ENCODE measurements around the gene SERPINE1.
A peak's percentile ranks its signal among the peaks of the same experiment; 100 is the strongest.

Gene SERPINE1

DNA sequence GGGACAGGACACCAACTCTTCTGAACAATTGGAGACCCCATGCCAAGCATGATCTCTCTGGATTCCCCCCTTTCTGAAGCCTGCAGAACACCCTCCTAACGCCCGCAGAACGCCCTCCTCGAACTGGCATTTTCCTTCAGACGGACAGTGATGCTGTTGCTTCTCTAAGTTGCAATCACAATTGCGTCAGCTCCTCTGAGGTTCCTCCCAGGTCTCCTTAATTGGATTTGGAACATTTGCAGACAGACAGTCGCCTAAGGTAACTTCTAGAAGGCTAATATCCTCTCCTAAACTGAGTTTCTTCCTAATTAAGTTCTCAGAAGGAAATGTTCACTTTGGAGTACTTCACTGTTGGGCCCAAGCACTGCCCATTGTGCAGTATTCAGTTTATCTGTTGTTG is 20.5 kb upstream of the SERPINE1 start:
- ATAC-seq (ENCODE audit: low read depth) (no peak), DNase-seq (ENCODE audit: low spot score) (no peak)
- Histone ChIP-seq H3K9me3 (ENCODE audit: severe bottlenecking) (no peaks in the 10 kb centered on the region), H3K27ac (ENCODE audit: poor library complexity, severe bottlenecking) (no peak overlapping the region), H3K36me3 (ENCODE audit: low read depth) (no peaks in the 10 kb centered on the region), H3K27me3 (ENCODE audit: insufficient read depth, poor library complexity, severe bottlenecking) (no peaks in the 10 kb centered on the region), H3K4me1 (ENCODE audit: insufficient read depth, poor library complexity, severe bottlenecking) (peaks cover 21% of the 10 kb centered on the region), H3K4me3 (ENCODE audit: severe bottlenecking) (no peak overlapping the region)
- TF ChIP-seq, protein P1, sequence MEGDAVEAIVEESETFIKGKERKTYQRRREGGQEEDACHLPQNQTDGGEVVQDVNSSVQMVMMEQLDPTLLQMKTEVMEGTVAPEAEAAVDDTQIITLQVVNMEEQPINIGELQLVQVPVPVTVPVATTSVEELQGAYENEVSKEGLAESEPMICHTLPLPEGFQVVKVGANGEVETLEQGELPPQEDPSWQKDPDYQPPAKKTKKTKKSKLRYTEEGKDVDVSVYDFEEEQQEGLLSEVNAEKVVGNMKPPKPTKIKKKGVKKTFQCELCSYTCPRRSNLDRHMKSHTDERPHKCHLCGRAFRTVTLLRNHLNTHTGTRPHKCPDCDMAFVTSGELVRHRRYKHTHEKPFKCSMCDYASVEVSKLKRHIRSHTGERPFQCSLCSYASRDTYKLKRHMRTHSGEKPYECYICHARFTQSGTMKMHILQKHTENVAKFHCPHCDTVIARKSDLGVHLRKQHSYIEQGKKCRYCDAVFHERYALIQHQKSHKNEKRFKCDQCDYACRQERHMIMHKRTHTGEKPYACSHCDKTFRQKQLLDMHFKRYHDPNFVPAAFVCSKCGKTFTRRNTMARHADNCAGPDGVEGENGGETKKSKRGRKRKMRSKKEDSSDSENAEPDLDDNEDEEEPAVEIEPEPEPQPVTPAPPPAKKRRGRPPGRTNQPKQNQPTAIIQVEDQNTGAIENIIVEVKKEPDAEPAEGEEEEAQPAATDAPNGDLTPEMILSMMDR (IDR thresholded peaks at IDR 0.05; ENCODE audit: poor library complexity, severe bottlenecking), result no peak

DNA sequence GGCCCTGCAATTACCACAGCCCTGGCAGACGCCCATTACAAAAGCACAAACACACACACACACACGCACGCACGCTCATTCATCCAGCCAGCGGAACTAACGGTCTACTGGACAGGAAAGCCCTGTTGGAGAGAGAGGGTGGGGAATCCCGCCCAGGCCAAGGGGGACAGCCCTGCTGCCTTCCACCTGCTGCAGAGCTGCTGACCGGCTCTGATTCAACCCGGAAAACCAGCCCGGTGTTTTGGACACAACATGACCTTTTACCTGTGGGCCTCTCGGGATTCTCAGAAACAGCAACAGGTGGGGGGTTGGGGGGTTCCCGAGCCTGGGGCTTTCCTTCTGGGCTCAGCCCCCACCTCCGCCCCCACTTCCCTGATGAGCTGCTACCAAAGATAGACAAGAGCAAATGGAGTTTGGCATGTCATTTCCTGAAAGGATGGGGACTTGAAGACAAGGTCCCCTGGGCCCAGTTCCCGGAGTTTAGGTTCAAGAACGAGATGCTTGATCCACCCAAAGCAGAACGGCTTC is 18.5 kb upstream of the SERPINE1 start:
- Histone ChIP-seq H3K4me1 (ENCODE audit: insufficient read depth, poor library complexity, severe bottlenecking) (peaks cover 20% of the 10 kb centered on the region), H3K27ac (ENCODE audit: poor library complexity, severe bottlenecking) (peak overlapping the region; percentile 85), H3K9me3 (ENCODE audit: severe bottlenecking) (no peaks in the 10 kb centered on the region), H3K36me3 (ENCODE audit: low read depth) (no peaks in the 10 kb centered on the region), H3K4me3 (ENCODE audit: severe bottlenecking) (no peak overlapping the region), H3K27me3 (ENCODE audit: insufficient read depth, poor library complexity, severe bottlenecking) (no peaks in the 10 kb centered on the region)
- TF ChIP-seq, protein P1 (IDR thresholded peaks at IDR 0.05; ENCODE audit: poor library complexity, severe bottlenecking), result no peak
- ATAC-seq (ENCODE audit: low read depth) (no peak), DNase-seq (ENCODE audit: low spot score) (no peak)

DNA sequence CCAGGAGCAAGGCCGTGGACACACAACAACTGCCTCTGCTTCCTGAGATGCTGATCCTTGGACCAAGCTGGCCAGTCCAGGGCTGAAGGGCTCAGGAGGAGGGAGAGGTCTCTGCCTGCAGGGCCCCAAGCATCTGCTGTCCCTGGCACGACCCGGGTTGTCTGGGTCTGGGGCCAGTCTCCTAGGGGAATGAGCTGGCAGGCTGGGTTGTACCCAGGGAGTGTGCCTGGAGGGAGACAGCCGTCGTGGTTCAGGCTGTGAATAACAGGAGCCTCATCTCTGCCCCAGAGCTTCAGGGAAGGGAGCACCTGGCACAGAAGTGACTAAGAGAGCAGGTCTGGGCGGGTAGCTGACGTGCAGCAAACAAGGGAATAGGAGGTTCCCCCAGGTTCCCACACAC is 17.9 kb upstream of the SERPINE1 start:
- H3K27ac ChIP-seq (ENCODE audit: poor library complexity, severe bottlenecking), result peak overlapping the region; percentile 85
- DNase-seq (ENCODE audit: low spot score) (peak; percentile 93), ATAC-seq (ENCODE audit: low read depth) (peak; percentile 99)
- H3K36me3 ChIP-seq (ENCODE audit: low read depth), result no peaks in the 10 kb centered on the region
- no peak overlapping the region for H3K4me3 ChIP-seq (ENCODE audit: severe bottlenecking)
- H3K9me3 ChIP-seq (ENCODE audit: severe bottlenecking), result no peaks in the 10 kb centered on the region
- H3K4me1 ChIP-seq (ENCODE audit: insufficient read depth, poor library complexity, severe bottlenecking), result peaks cover 15% of the 10 kb centered on the region
- TF ChIP-seq, protein P1 (IDR thresholded peaks at IDR 0.05; ENCODE audit: poor library complexity, severe bottlenecking), result no peak
- H3K27me3 ChIP-seq (ENCODE audit: insufficient read depth, poor library complexity, severe bottlenecking), result no peaks in the 10 kb centered on the region

DNA sequence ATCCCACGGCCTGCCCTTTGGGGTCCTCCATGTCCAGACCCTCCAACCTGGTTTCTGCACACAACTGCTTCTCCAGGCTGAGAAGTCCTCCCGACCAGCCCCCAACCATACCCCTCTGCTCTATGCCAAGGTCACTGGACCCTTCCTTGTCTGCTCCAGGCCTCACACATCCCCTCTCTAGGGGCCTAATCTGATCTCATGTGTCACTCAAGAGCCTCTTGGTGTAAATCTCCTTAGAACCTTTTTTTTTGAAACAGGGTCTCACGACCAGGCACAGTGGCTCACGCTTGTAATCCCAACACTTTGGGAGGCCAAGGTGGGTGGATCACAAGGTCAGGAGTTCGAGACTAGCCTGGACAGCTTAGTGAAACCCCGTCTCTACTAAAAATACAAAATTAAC is 17.5 kb upstream of the SERPINE1 start:
- peaks cover 15% of the 10 kb centered on the region for H3K4me1 ChIP-seq (ENCODE audit: insufficient read depth, poor library complexity, severe bottlenecking)

DNA sequence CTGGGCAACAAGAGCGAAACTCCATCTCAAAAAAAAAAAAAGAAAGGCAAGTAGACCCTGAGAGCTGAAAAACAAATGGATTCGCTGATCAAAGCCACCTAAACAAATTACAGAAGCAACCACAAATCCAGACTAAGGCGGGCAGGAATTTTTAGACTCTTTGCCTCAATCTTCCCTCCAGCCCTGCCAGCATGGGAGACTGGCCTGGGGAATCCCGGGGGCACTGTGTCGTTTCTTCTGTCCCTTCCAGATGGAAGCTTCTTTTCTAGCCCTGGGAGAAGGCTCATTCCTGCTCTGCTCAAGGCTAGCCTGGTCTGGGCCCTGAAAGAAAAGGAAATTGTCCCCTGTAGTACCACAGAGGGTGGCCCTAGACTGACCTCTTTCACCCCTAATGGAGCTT is 15.6 kb upstream of the SERPINE1 start:
- peaks cover 20% of the 10 kb centered on the region for H3K4me1 ChIP-seq (ENCODE audit: insufficient read depth, poor library complexity, severe bottlenecking)
- H3K27me3 ChIP-seq (ENCODE audit: insufficient read depth, poor library complexity, severe bottlenecking), result no peaks in the 10 kb centered on the region
- no peaks in the 10 kb centered on the region for H3K36me3 ChIP-seq (ENCODE audit: low read depth)
- peak overlapping the region; percentile 85 for H3K27ac ChIP-seq (ENCODE audit: poor library complexity, severe bottlenecking)
- H3K9me3 ChIP-seq (ENCODE audit: severe bottlenecking), result no peaks in the 10 kb centered on the region
- TF ChIP-seq, protein P1 (IDR thresholded peaks at IDR 0.05; ENCODE audit: poor library complexity, severe bottlenecking), result no peak
- H3K4me3 ChIP-seq (ENCODE audit: severe bottlenecking), result no peak overlapping the region
- ATAC-seq (ENCODE audit: low read depth), result no peak
- DNase-seq (ENCODE audit: low spot score), result no peak

More for the DNA sequence above, 17.5 kb upstream of the SERPINE1 start:
- ATAC-seq (ENCODE audit: low read depth) (peak; percentile 24), DNase-seq (ENCODE audit: low spot score) (no peak)
- Histone ChIP-seq H3K27ac (ENCODE audit: poor library complexity, severe bottlenecking) (peak overlapping the region; percentile 85), H3K9me3 (ENCODE audit: severe bottlenecking) (no peaks in the 10 kb centered on the region), H3K27me3 (ENCODE audit: insufficient read depth, poor library complexity, severe bottlenecking) (no peaks in the 10 kb centered on the region), H3K36me3 (ENCODE audit: low read depth) (no peaks in the 10 kb centered on the region), H3K4me3 (ENCODE audit: severe bottlenecking) (no peak overlapping the region)
- TF ChIP-seq, protein P1 (IDR thresholded peaks at IDR 0.05; ENCODE audit: poor library complexity, severe bottlenecking), result no peak

Data from RWPE2 (cell line).